Endometrial microvascular endothelial cells (primary cell): ENCODE measurements around the gene MYO15B. TPM values are rescaled to one million over a fixed set of nuclear protein-coding genes. Genes with fewer than 3 reads are reported as not detected.
"Not testable (repeated sequence)": the region's sequence is repeated elsewhere in the genome, so short reads cannot be mapped to it uniquely, and the experiment has no call there.

Experiments used
- in situ Hi-C: cut with HindIII; loops from 2 replicates; pipeline ENCODE4 v1.10.0; 2017; ENCODE audit warnings: low sequenced_read_pairs, low pct_unique_long_range_greater_than_20kb; ENCODE audit errors: inconsistent ontology term
- total RNA-seq: library from RNA; depleted of rRNA; stranded (reverse); fragments of >200 nt; gene quantifications from one replicate; pipeline ENCODE4 v1.2.3, GENCODE V29; 2015; ENCODE audit errors: inconsistent ontology term

Gene MYO15B
- total RNA-seq, 1 donor from 2014 or later, result under 0.01 TPM

DNA sequence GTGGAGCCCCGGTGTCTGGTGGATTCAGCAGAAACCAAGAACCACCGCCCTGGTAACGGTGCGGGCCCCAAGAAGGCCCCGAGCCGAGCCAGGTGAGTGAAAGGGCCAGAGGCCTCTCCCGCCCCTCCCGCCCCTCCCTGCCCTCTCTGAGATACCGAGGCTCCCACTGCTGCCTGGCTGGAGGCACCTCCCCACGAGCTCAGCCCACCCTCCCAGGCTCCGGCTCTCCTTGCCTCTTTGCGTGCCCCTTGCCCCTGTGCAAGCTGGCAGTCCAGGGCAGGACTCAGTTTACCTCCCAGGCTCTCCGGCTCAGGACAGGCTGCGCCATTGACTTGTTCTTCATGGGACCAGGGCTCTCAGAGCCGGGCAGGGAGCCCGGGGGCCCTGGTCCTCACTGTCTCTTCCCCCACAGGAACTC lies 14.1 kb upstream of the MYO15B start:
- in situ Hi-C loops, result no loop called here

DNA sequence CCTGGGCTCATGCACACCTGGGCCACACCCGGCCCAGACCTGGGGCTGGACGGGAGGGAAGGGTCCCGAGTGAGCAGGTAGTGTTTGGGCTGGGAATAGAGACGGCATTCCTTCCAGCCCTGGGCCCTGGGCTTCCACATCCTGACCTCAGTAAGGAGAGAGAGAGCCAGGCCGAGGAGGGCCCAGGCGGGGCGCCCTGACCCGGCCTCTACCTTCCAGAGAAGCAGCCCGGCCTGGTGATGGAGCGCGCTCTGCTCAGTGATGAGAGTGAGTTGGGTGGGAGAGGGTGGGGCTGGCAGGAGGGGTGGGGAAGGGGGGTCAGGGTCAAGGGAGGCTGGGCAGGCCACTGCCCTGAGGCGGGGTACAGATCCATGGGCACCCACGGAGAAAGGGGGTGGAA lies 13.6 kb upstream of the MYO15B start:
- in situ Hi-C loops, result no loop called here

DNA sequence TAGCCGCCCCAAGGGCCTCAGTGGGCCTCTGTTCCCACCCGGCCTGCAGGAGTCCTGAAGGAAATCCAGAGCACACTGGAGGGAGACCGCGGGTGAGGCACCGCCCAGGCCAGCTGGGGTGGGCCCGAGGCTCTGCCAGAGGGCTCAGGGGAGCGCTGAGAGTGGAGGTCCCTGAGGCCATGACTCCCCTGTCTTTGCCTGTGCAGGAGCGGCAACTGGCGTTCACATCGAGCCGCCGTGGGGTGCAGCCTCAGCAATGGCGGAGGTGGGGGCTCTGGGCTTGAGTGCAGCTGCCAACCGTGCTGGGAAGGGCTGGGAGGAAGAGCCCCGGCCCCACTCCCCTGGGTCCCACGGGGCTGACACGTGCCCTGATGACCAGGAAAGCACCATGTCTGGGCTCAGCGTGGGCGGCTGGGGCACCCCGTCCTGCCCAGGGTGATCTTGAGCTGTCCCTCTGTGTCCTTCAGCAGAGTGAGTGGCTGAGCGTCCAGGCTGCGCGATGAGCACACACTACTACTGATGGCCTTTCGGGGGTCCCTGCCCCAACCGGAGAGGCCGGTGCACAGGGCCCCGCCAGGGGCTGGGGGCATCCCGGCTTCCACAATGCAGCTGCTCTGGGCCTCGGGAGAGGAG lies 13.1 kb upstream of the MYO15B start:
- in situ Hi-C loops, result no loop called here

DNA sequence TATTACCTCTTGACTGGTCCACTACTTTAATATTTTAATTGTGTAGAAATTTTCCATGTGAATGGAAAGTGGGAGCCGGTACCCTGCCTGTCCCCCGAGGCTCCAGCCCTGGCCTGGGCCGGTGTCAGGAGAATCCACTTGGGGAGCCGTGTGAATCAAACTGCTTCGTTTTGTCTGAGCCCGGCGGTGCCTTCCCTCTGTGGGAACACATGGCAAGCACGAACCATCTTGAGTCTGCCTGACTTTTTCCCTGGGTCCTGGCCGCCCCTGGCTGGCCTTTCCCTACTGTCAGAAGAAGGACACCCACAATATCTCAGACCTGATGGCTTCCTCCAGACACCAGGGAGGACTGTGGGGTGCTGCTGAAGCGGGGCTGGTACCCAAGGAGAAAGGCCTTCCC lies 12.4 kb upstream of the MYO15B start:
- in situ Hi-C loops, result no loop called here

DNA sequence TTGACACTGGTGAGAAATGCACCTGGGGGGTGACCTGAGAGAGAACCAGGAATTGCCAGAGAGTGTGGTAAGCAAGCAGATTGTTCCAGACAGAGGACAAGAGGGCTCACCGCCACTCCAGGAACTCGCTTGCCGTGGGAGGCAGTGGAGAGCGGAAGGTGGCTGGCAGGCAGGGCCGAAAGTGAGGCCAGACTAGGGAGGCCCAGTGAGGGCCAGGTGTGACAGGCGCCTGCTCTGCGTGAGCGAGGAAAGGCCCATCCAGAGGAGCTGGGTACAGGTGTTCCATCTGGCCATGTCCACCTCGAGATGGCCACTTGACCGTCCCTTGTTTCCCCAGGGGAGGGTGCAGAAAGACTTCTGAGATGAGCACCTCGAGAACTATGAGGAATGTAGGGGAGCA lies 11.9 kb upstream of the MYO15B start:
- in situ Hi-C loops, result no loop called here

DNA sequence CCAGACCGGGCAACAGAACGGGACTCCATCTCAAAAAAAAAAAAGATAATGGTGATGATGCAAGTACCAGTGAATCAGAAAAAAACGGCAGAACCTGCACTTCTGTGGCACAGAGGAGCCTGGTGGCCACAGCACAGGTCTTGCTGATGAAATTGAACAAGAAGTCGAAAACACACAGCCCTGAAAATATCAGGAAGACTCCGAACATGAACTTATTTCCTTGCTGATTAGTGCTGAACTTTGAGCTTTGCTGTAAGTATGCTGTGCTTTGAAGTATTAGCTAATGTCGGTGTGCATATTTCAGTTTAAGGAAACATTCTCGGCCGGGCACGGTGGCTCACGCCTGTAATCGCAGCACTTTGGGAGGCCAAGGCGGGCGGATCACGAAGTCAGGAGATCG lies 10.9 kb upstream of the MYO15B start:
- in situ Hi-C loops, result no loop called here

DNA sequence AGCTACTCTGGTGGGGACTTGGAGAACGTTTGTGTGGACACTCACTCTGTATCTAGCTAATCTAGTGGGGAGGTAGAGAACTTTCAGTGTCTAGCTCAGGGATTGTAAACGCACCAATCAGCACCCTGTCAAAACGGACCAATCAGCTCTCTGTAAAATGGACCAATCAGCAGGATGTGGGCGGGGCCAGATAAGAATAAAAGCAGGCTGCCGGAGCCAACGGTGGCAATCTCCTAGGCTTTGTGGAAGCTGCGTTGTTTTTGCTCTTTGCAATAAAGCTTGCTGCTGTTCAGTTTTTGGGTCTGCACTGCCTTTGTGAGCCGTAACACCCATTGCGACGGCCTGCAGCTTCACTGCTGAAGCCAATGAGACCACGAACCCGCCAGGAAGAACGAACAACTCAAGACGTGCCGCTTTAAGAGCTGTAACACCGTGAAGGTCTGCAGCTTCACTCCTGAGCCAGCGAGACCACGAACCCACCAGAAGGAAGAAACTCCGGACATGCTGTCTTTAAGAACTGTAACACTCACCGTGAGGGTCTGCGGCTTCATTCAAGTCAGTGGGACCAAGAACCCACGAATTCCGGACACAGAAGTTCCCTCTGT lies 6.4 kb upstream of the MYO15B start:
- in situ Hi-C loops, result not testable (repeated sequence)

DNA sequence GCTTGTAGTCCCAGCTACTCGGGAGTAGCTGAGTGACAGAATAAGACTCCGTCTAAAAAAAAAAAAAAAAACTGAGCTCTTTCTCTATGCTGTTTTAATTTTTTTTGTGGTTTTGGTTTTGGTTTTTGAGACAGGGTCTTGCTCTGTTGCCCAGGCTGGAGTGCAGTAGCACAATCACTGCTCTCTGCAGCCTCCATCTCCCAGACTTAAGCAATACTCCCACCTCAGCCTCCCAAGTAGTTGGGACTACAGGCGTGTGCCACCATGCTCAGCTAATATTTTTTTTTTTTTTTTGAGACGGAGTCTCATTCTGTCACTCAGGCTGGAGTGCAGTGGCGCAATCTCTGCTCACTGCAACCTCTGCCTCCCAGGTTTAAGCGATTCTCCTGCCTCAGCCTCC lies 4.4 kb upstream of the MYO15B start:
- in situ Hi-C loops, result not testable (repeated sequence)

DNA sequence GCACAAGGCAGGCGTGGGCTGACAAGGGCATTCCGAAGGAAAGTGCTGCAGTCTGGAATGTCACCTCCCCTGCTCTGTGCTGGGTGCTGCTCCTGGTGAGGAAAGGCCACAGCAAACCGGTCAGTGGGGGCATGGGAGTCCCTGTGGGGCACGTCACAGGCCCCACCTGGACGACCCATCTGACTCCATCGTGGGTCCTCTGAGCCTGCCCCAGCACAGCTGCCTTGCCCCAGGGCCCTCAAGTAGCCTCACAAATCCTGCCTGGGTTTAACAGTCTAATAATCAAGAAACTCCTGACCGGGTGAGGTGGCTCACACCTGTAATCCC lies 2.8 kb upstream of the MYO15B start:
- in situ Hi-C loops, result no loop called here

DNA sequence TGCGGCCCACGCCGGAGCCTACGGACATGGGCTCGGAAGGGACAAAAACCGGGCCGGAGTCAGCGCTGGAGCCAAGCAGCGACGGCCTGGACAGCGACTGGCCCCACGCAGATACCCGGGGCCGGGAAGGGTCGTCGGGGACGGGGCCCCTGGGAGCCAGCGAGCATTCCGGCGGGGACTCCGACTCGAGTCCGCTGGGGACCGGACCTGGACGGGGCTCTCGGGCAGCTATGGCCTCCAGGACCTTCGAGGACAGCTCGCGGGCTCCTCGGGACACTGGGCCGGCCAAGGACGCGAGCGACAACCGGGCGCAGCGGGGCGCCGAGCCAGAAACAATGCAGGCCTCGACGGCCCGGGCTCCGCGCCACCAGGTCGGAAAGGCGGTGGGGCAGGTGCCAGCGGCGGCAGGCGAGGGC lies 1.0 kb downstream of the MYO15B start:
- in situ Hi-C loops, result no loop called here

DNA sequence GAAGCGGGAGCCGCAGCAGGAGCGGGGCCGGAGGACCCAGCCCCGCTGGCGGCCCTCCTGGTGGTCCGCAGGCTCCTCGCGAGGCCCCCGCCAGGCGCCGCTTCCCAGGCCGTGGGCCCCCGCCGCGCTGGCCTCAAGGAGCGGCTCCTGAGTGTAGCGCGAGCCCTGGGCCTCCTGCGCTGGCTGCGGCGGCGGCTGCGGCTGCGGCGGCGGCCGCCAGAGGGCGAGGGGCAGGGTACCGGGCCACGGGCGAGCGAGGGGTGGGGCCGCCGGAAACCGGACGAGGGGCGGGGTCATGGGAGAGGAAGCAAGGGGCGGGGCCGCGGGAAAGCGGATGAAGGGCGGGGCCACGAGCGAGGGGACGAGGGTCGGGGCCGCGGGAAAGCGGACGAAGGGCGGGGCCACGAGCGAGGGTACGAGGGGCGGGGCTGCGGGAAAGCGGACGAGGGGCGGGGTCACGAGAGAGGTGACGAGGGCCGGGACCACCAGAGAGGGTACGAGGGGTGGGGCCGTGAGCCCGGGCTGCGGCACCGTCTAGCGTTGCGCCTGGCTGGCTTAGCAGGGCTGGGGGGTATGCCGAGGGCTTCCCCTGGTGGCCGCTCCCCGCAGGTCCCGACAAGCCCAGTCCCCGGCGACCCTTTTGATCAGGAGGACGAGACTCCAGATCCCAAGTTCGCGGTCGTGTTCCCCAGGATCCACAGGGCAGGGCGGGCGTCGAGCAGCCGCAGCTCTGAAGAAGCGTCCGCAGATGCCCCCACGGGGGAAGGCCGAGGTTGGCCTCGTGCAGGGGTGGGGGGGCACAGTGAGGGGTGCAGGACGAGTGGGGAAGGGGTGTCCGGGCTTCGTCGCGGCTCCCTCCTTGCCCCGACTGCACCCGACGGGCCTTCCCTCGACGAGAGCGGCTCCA lies 1.7 kb downstream of the MYO15B start:
- in situ Hi-C loops, result no loop called here

DNA sequence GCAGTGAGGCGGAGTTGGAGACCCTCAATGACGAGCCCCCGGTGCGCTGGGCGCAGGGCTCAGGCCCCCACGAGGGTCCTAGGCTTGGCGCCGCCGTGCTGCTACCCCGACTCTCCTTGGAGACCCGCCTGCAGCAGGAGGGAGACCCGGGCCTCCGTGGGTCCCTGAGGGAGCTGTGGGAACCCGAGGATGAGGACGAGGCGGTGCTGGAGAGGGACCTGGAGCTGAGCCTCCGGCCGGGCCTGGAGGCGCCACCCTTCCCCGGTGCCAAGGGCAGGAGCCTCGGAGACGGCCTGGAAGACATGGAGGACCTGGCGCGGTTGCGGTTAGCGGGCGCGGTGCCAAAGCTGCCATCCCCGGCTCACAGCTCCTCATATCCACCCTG lies 2.3 kb downstream of the MYO15B start:
- in situ Hi-C loops, result no loop called here

DNA sequence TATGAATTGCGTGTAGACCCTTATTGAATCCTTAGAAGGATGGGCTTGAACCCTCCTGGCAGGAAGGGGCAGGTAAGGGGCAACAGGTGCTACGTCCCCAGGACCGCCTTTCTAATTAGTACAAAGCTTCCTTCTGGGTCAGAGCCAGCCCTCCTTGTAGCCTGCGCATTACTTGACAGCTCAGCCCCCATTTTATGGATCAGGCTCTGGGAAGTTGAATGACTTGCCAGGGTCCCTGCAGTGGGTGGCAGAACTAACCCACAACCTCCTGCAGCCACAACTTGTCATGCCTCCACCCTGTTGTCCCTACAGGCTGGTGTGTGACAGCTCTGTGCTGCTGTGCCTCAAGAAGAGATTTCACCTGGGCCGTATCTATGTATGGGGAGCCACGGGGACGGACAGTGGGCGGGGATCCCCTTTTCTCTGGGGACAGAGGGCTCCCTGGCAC lies 2.7 kb downstream of the MYO15B start:
- in situ Hi-C loops, result no loop called here

DNA sequence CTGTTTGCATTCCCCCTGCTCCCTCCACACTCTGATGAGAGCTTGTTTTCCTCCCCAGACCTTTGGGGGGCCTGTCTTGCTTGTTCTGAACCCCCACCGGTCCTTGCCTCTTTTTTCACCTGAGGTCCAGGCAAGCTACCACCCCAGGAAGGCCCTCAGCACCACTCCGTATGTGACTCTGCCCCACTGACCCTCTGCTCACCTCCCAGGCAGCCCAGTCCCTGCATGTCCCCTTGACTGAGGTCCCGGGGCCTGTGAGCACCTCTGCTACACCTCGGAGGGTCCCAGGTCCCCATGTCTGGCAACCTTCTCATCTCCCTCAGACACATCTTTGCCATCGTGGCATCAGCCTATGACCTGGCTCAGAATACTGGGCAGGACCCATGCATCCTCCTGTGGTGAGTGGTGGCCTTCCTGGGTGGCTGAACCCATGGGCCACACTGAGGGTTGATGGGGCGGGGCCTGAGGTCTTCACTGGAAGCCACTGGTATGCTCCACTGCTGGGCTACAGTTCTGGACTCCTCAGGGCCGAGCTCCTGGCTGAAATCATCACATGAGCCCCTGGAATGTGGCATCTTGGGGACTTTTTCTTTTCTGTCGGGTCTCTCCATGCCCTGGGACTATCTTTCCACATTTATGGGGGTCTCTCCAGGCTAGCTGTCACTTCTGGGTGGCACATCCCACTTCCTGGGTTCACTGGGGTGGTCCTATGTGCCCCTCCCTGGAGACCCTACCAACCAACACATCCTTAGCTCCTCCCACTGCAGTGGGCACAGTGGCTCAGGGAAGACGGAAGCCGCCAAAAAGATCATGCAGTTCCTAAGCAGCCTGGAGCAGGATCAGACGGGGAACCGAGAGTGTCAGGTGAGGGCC lies 3.5 kb downstream of the MYO15B start:
- in situ Hi-C loops, result no loop called here

DNA sequence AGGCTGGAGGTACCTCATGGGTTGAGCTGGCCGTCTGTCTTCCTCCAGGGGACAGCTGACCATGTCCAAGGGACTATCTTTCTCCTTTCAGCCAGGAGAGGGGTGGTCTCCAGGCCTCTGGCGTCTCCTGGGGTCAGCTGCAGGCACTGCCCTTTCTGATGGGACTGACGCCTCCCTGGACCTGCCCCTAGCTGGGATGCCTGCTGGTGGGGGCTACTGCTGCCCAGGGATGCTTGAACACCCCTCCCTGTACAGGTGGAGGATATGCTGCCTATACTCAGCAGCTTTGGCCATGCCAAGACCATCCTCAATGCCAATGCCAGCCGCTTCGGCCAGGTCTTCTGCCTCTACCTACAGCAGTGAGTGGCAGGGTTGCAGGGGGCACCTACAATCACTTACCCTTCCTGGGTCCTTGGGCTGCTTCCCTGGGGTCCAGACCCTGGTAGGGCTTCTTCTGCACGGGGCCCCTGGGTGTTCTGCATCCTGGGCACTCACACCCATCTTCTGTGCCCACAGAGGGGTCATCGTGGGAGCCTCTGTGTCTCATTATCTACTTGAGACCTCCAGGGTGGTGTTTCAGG lies 4.2 kb downstream of the MYO15B start:
- in situ Hi-C loops, result no loop called here

DNA sequence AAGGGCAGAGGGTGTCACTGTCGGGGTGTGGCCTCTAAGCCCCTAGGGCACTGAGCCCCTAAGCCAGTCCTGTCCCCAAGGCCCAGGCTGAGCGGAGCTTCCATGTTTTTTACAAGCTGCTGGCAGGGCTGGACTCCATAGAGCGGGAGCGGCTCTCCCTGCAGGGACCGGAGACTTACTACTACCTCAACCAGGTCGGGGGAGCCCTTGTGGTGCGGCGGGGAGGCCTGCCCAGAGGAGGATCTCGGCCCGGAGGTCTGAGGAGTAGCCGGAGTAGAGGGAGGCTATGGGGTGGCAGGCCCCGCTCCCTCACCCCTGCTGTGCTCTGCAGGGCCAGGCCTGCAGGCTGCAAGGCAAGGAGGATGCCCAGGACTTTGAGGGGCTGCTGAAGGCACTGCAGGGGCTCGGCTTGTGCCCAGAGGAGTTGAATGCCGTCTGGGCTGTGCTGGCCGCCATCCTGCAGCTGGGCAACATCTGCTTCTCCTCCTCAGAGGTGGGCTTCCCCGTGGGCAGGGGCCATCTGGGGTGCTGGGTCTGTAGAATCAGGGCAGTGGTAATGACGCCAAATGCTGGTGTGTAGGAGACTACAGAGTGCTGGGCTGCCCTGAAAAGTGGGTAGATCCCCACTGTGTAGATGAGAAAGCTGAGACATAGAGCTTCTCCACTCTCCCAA lies 4.9 kb downstream of the MYO15B start:
- in situ Hi-C loops, result no loop called here

DNA sequence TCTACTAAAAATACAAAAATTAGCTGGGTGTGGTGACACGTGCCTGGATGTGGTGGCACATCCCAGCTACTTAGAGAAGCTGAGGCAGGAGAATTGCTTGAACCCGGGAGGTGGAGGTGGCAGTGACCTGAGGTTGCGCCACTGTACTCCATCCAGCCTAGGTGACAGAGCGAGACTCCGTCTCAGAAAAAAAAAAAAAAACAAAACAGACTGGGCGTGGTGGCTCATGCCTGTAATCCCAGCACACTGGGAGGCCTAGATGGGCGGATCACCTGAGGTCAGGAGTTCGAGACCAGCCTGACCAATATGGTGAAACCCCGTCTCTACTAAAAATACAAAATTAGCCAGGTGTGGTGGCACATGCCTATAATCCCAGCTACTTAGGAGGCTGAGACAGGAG lies 5.8 kb downstream of the MYO15B start:
- in situ Hi-C loops, result not testable (repeated sequence)

DNA sequence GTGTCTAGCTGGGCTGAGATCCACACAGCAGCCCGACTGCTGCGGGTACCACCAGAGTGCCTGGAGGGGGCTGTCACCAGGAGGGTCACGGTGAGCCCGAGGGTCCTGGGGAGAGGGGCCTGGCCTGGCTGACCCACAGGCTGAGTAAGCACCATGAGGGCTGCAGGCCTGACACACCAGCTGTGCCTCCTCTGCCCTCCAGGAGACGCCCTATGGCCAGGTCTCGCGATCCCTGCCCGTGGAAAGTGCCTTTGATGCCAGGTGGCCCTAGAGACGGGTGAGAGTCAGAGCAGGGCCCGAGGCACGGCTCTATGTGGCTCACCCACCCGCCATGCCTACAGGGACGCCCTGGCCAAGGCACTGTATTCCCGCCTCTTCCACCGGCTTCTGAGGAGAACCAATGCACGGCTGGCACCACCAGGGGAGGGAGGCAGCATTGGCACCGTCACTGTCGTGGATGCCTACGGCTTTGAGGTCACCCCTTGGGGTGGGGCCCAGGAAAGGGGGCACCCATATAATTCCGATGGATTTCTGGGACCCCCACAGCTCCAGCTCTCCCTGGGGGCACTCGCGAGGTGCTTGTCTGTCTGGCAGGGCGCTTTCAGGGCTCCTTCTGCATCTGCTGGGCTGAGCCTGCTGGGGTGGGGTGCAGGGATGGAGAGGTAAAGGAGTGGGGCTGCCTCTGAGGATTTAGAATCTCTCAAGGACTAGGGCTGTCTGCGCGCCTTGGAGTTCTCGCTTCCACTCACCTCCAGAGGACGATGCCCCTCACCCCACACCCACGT lies 7.1 kb downstream of the MYO15B start:
- in situ Hi-C loops, result no loop called here
